Cardiac muscle cell (in vitro differentiated cells and primary cell): ENCODE data around the gene NRIP2. TPM values are rescaled to one million over a fixed set of nuclear protein-coding genes. Genes with fewer than 3 reads are reported as not detected.

Source experiments
- DNase-seq, 2 donors: peaks; one replicate each; pipeline versions ENCODE4 v3.0.0 to v3.0.0-alpha.2; 2010 to 2017; ENCODE audit warnings: low read depth in 1 of 2, low spot score in 1 of 2
- H3K27ac ChIP-seq: fragments of 200-600 bp; sonication (generic); 2 replicates; pipeline ENCODE4 v1.5.1; 2016
- H3K27me3 ChIP-seq: fragments of 200-600 bp; sonication (generic); 2 replicates; pipeline ENCODE4 v1.6.0; 2016; ENCODE audit warnings: control low read depth
- H3K36me3 ChIP-seq: fragments of 200-600 bp; sonication (generic); 2 replicates; pipeline ENCODE4 v1.5.1; 2016; ENCODE audit warnings: control low read depth
- H3K4me1 ChIP-seq: fragments of 200-600 bp; sonication (generic); 2 replicates; pipeline ENCODE4 v1.8.1; 2017; ENCODE audit warnings: low read depth, mild to moderate bottlenecking, mixed run types
- H3K4me3 ChIP-seq: fragments of 200-600 bp; sonication (generic); 2 replicates; pipeline ENCODE4 v1.5.1; 2016; ENCODE audit warnings: mild to moderate bottlenecking
- H3K9me3 ChIP-seq: fragments of 200-600 bp; sonication (generic); 2 replicates; pipeline ENCODE4 v1.5.1; 2017; ENCODE audit warnings: low read depth, mild to moderate bottlenecking, control low read depth
- polyA plus RNA-seq: library from polyadenylated mRNA; unstranded; fragments of >200 nt; fragmentation: Nextera tagmentation; extraction: Ambion mirVana; gene quantifications from 2 replicates; pipeline ENCODE4 v1.2.1, GENCODE V29; 2016
- total RNA-seq: library from RNA; depleted of rRNA; stranded (reverse); fragments of >200 nt; gene quantifications from 2 replicates; pipeline ENCODE4 v1.2.3, GENCODE V29; 2016
- TF ChIP-seq, protein P1 (sequence below): IDR thresholded peaks from 2 replicates; pipeline ENCODE4 v1.5.1; 2012; ENCODE audit warnings: low read depth, mild to moderate bottlenecking, low read length

Gene NRIP2
- total and polyA plus RNA-seq, 2 experiments from 2014 or later, result 1.4 TPM; not detected in 1

GRCh38 chr12:2776129-2776806 is 58.6 kb downstream of the NRIP2 start:
- DNase-seq, result no peak
- TF ChIP-seq, protein P1, sequence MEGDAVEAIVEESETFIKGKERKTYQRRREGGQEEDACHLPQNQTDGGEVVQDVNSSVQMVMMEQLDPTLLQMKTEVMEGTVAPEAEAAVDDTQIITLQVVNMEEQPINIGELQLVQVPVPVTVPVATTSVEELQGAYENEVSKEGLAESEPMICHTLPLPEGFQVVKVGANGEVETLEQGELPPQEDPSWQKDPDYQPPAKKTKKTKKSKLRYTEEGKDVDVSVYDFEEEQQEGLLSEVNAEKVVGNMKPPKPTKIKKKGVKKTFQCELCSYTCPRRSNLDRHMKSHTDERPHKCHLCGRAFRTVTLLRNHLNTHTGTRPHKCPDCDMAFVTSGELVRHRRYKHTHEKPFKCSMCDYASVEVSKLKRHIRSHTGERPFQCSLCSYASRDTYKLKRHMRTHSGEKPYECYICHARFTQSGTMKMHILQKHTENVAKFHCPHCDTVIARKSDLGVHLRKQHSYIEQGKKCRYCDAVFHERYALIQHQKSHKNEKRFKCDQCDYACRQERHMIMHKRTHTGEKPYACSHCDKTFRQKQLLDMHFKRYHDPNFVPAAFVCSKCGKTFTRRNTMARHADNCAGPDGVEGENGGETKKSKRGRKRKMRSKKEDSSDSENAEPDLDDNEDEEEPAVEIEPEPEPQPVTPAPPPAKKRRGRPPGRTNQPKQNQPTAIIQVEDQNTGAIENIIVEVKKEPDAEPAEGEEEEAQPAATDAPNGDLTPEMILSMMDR, result no peak
- Histone ChIP-seq H3K9me3 (no peaks in the 10 kb centered on the region), H3K4me1 (no peaks in the 10 kb centered on the region), H3K27ac (no peak overlapping the region), H3K4me3 (no peak overlapping the region), H3K27me3 (no peaks in the 10 kb centered on the region), H3K36me3 (no peaks in the 10 kb centered on the region)

GRCh38 chr12:2775431-2775830 is 59.4 kb downstream of the NRIP2 start:
- H3K9me3 ChIP-seq, result no peaks in the 10 kb centered on the region
- TF ChIP-seq, protein P1, result no peak
- no peak overlapping the region for H3K4me3 ChIP-seq
- no peaks in the 10 kb centered on the region for H3K36me3 ChIP-seq
- no peaks in the 10 kb centered on the region for H3K4me1 ChIP-seq
- DNase-seq, result no peak
- no peak overlapping the region for H3K27ac ChIP-seq
- H3K27me3 ChIP-seq, result no peaks in the 10 kb centered on the region

Other genes starting within 250 kb of the NRIP2 start
- gene FKBP4, start 40.1 kb downstream of the NRIP2 start, total RNA-seq, result 96.3 and 124 TPM in 2 replicates
- gene FKBP4, start 40.1 kb downstream of the NRIP2 start, polyA plus RNA-seq, result 112 and 129 TPM in 2 replicates
- 23.6 and 30.4 TPM in 2 replicates for gene ITFG2, start 22.4 kb downstream of the NRIP2 start, total RNA-seq
- 45.2 and 45.5 TPM in 2 replicates for gene ITFG2, start 22.4 kb downstream of the NRIP2 start, polyA plus RNA-seq
- gene TEX52, start 22.0 kb upstream of the NRIP2 start, total RNA-seq, result not detected in 2 replicates
- 0.15 TPM in 1 of 2 replicates, not detected in the other for gene TEX52, start 22.0 kb upstream of the NRIP2 start, polyA plus RNA-seq
- gene FOXM1, start 42.1 kb upstream of the NRIP2 start, total RNA-seq, result 9.9 and 36.1 TPM in 2 replicates
- 11.5 and 44.3 TPM in 2 replicates for gene FOXM1, start 42.1 kb upstream of the NRIP2 start, polyA plus RNA-seq
- gene RHNO1, start 42.2 kb upstream of the NRIP2 start, total RNA-seq, result 27.7 and 50.6 TPM in 2 replicates
- gene RHNO1, start 42.2 kb upstream of the NRIP2 start, polyA plus RNA-seq, result 44.2 and 80.8 TPM in 2 replicates
- gene TULP3, start 55.9 kb upstream of the NRIP2 start, total RNA-seq, result 19.5 and 20.1 TPM in 2 replicates
- gene TULP3, start 55.9 kb upstream of the NRIP2 start, polyA plus RNA-seq, result 25.8 and 30.4 TPM in 2 replicates
- 29.1 and 31.9 TPM in 2 replicates for gene TEAD4, start 124.4 kb upstream of the NRIP2 start, total RNA-seq
- gene TEAD4, start 124.4 kb upstream of the NRIP2 start, polyA plus RNA-seq, result 21.3 and 23.9 TPM in 2 replicates
- gene TSPAN9, start 242.3 kb upstream of the NRIP2 start, total RNA-seq, result 153 and 199 TPM in 2 replicates
- gene TSPAN9, start 242.3 kb upstream of the NRIP2 start, polyA plus RNA-seq, result 13.3 and 17.9 TPM in 2 replicates